ENCODE results near the gene PRR20B. TPM values are rescaled to one million over a fixed set of nuclear protein-coding genes. Genes with fewer than 3 reads are reported as not detected.
"Not testable (repeated sequence)": the region's sequence is repeated elsewhere in the genome, so short reads cannot be mapped to it uniquely, and the experiment has no call there.

PRR20B gene
- polyA plus RNA-seq (2014; cell fraction: cytosol; rRNA removed): not detected in 2 replicates
- polyA plus RNA-seq (2014; cell fraction: nucleus; rRNA removed): not detected in 2 replicates

GRCh38 chr13:57147188-57147587 is at the start of gene PRR20B:
TSS of gene PRR20B (plus strand) at chr13:57147488. CDS start at chr13:57147875, 387 bp downstream.
- DNase-seq (ENCODE audit: low spot score): not testable (repeated sequence)

DNA sequence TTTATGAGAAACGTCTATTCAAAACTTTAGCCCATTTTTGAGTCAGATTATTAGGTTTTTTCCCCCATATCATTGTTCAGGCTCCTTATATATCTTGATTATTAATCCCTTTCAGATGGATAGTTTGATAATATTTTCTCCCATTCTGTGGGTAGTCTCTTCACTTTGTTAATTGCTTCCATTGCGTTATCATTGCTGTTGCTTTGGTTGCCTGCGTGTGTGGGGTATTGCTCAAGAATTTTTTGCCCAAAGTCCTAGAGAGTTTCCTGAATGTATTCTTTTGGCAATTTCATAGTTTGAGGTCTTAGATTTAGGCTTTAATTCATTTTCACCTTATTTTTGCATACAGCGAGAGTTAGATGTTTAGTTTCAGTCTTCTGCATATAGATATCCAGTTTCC is 32.3 kb upstream of the PRR20B start:
- no peak for DNase-seq (ENCODE audit: low spot score)

DNA sequence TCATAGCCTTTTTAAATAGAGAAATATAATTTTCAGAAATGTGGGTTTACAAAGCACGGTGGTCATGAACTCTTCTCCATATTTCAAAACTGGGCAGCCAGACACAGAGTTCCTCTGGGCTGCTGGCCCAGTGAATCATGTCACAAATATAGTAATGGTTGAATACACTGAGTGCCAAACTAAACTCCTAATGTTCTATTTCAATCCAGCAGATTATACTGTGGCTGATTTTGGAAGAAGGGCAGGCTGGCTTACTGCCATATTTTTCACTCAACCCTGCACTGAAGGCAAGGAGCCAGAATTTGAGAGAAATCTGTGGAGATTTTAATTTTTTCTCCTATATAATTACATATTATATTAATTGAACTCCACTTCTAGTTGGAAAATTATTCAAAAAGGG is 23.6 kb upstream of the PRR20B start:
- DNase-seq (ENCODE audit: low spot score): no peak

GRCh38 chr13:57128909-57129308 is 18.4 kb upstream of the PRR20B start:
- no peak for DNase-seq (ENCODE audit: low spot score)

- DNase-seq (ENCODE audit: low spot score): no peak
These were observed 11.2 kb upstream of the PRR20B start for GRCh38 chr13:57136093-57136492.

DNA sequence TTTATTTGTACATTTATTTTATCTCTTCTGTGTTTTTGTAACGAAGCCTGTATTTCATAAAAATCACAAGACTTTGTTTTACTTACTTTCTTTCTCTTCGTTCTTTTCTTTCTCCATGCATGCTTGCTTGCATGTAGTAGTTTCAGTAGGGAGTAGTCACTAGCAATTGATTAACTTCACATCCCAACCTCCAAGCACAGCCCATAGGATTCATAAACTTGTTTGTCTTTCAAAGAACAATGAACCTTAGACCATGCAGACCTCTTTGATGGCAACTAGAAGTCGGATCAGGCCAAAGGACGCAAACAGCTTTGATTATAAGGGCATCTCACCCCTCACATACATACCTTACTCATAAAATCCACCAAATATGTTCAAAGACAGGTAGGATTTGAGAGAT is 9.7 kb upstream of the PRR20B start:
- no peak for DNase-seq (ENCODE audit: low spot score)

GRCh38 chr13:57138988-57139387 is 8.3 kb upstream of the PRR20B start:
- no peak for DNase-seq (ENCODE audit: low spot score)

- DNase-seq (ENCODE audit: low spot score): not testable (repeated sequence)
These were observed 7.5 kb upstream of the PRR20B start for GRCh38 chr13:57139781-57140180.

DNA sequence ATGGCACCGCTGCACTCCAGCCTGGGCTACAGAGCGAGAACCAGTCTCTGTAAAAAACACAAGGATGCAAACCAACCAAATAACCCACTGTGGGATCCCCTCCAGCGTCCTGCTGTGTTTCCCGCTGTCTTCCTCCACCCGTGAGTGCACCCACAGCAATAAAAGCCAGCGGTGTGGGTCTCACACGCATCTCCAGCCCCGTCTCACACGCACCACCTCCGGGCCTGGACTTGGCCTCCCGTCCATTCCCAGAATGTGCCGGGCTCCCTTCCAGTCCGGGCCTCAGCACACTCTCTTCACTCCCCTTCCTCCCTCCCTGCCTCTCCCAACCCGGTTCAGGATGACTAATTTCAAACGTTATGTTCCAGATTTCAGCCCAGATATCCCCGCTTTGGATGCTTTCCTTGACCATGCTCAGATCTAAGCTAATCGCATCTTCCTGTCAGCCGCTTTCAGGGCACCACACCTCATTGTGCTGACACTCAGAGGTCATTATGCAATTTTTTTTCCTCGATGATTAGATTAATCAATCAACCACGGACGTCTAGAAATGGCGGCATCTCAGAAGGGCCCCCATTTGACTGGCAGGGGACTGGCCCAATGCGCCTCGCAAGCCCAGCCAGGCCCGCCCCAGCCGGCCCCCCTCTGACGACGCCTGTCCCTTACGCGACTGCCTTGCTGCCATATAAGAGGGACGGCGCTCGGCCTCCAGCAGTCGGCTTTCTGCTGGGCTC is 6.9 kb upstream of the PRR20B start, which contains the start of gene PRR20A:
PRR20A (plus strand) TSS at position 684 of the 734 bp plus-strand sequence. CDS start 387 bp downstream, outside the sequence.
- not testable (repeated sequence) for DNase-seq (ENCODE audit: low spot score)

DNA sequence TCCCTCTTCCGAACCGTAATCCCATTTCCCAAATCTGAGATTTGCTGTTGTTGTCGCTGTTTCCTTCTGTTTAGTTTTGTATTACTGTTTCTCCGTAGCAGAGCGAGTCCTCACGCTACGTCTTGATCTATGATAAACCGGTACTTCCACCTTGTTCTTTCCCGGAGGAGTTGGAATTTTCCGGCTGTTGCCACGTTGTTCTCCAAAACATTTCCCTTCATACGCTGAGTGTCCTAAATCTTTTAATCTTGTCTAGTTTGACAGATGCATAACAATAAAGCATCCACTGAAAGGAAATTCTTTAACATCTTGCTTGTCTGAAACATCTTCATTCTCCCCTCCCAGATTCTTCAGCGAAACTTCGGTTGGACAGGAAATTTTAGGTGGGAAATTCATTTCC is 818 bp downstream of the PRR20B start:
- DNase-seq (ENCODE audit: low spot score): not testable (repeated sequence)

DNA sequence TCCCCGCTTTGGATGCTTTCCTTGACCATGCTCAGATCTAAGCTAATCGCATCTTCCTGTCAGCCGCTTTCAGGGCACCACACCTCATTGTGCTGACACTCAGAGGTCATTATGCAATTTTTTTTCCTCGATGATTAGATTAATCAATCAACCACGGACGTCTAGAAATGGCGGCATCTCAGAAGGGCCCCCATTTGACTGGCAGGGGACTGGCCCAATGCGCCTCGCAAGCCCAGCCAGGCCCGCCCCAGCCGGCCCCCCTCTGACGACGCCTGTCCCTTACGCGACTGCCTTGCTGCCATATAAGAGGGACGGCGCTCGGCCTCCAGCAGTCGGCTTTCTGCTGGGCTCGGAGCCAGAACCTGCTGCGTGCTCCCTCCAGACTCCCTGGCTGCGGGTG is 6.5 kb downstream of the PRR20B start, which contains the start of gene PRR20C:
PRR20C (plus strand) TSS at position 301 of the 400 bp plus-strand sequence. CDS start 387 bp downstream, outside the sequence.
- DNase-seq (ENCODE audit: low spot score): not testable (repeated sequence)

DNA sequence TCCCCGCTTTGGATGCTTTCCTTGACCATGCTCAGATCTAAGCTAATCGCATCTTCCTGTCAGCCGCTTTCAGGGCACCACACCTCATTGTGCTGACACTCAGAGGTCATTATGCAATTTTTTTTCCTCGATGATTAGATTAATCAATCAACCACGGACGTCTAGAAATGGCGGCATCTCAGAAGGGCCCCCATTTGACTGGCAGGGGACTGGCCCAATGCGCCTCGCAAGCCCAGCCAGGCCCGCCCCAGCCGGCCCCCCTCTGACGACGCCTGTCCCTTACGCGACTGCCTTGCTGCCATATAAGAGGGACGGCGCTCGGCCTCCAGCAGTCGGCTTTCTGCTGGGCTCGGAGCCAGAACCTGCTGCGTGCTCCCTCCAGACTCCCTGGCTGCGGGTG is 13.0 kb downstream of the PRR20B start, which contains the start of gene PRR20D:
PRR20D (plus strand) TSS at position 301 of the 400 bp plus-strand sequence. CDS start 387 bp downstream, outside the sequence.
- DNase-seq (ENCODE audit: low spot score): not testable (repeated sequence)

GRCh38 chr13:57166897-57167296 is 19.6 kb downstream of the PRR20B start, which contains the start of gene PRR20E:
TSS of gene PRR20E (plus strand) at chr13:57167197. CDS start at chr13:57167584, 387 bp downstream.
- DNase-seq (ENCODE audit: low spot score): not testable (repeated sequence)

- DNase-seq (ENCODE audit: low spot score): no peak
These were observed 44.4 kb downstream of the PRR20B start for GRCh38 chr13:57191667-57192066.

Small RNA genes within 50 kb of the gene (small RNA-seq; reads per million reads assigned to genes)
- gene PRR20FP: 0 reads per million in 2 experiments

All from SK-N-DZ (cell line).